Putamen (tissue), 1 donor: ENCODE results near the gene RSPH10B2.
"Not testable (repeated sequence)": the region's sequence is repeated elsewhere in the genome, so short reads cannot be mapped to it uniquely, and the experiment has no call there.

ENCODE experiments used
- DNase-seq: peaks from one replicate; pipeline ENCODE4 v3.0.0-alpha.2; 2016; ENCODE audit warnings: low spot score

Gene RSPH10B2

GRCh38 chr7:6842278-6842921 lies 88.5 kb downstream of the RSPH10B2 start:
- DNase-seq, result not testable (repeated sequence)

- DNase-seq, result not testable (repeated sequence)
These were observed 89.2 kb downstream of the RSPH10B2 start for GRCh38 chr7:6843092-6843491.

- not testable (repeated sequence) for DNase-seq
These were observed 89.8 kb downstream of the RSPH10B2 start for GRCh38 chr7:6843654-6844053.

GRCh38 chr7:6845971-6846449 lies 92.1 kb downstream of the RSPH10B2 start:
- not testable (repeated sequence) for DNase-seq

GRCh38 chr7:6847751-6848150 lies 93.8 kb downstream of the RSPH10B2 start:
- not testable (repeated sequence) for DNase-seq
